ENCODE results near the gene NLGN1. TPM values are rescaled to one million over a fixed set of nuclear protein-coding genes. Genes with fewer than 3 reads are reported as not detected.

Gene NLGN1
- total and polyA plus RNA-seq, 2 of the 8 experiments (the other 6 are each of a cell fraction or from before 2014, with no cell fraction given), result 7.8 to 14.8 TPM

GRCh38 chr3:174233511-174233910 lies 836.0 kb downstream of the NLGN1 start:
- H4K5ac ChIP-seq (ENCODE audit: insufficient read length, low read depth, low read length), result no peak overlapping the region
- H2AFZ ChIP-seq (ENCODE audit: low read length), result no peak overlapping the region
- H3K23me2 ChIP-seq (ENCODE audit: low read depth, low read length), result no peaks in the 10 kb centered on the region
- no peak overlapping the region for H3K4me3 ChIP-seq (ENCODE audit: extremely low read depth in 1 of 4, insufficient read depth in 2 of 4, low read depth in 3 of 4, low read length in 4 of 4)
- no peaks in the 10 kb centered on the region; a peak in 1 of 8 replicates for H3K36me3 ChIP-seq (ENCODE audit: control insufficient read depth in 2 of 4, insufficient read depth in 4 of 4, low read length in 3 of 4)
- H3K23ac ChIP-seq (ENCODE audit: insufficient read length), result no peak overlapping the region
- no peak for DNase-seq (ENCODE audit: low read depth in 1 of 2, low spot score in 2 of 2)
- ChIA-PET POLR2A (ENCODE audit: partially characterized antibody) (interaction anchor here (1.0 kb wide), 1 partner anchor 13 kb away, joined by 5 read pairs; no protein-coding TSS in a partner anchor), CTCF (ENCODE audit: partially characterized antibody) (no interaction called here)
- WGBS, 2 experiments (ENCODE audit: extremely low coverage in 1 of 2, insufficient coverage in 1 of 2, insufficient read length in 1 of 2, insufficient replicate concordance in 2 of 2, low coverage in 1 of 2, low lambda C conversion rate in 2 of 2, missing lambda C conversion rate in 1 of 2), result 81% methylated on average over 2 of the region's 2 CpGs; no CpG with 5 or more reads in 1 of the 2 experiments
- peak overlapping the region; percentile 86 for H3K4ac ChIP-seq (replicated peaks; ENCODE audit: insufficient read length, low read depth, low read length)
- H4K20me1 ChIP-seq (replicated peaks in 1 of 2; ENCODE audit: control insufficient read depth in 1 of 2, insufficient read depth in 2 of 2, low read length in 2 of 2), result no peaks in the 10 kb centered on the region
- H2BK15ac ChIP-seq (ENCODE audit: low read length), result no peak overlapping the region
- H3K9ac ChIP-seq (replicated peaks in 1 of 4; ENCODE audit: extremely low read depth in 1 of 4, low read depth in 3 of 4, low read length in 3 of 4), result no peak overlapping the region
- H2BK120ac ChIP-seq (replicated peaks; ENCODE audit: low read depth, low read length), result peak overlapping the region; percentile 99
- no peaks in the 10 kb centered on the region for H3K27me3 ChIP-seq (replicated peaks in 1 of 4; ENCODE audit: control insufficient read depth in 3 of 4, extremely low read depth in 1 of 4, insufficient read depth in 3 of 4, low read length in 3 of 4)
- peak overlapping the region; percentile 96; the same call in 1 of the 2 replicates for H2BK20ac ChIP-seq (ENCODE audit: low read length)
- peak overlapping the region; percentile 100 for H4K91ac ChIP-seq (replicated peaks; ENCODE audit: insufficient read length, low read length)
- no peak overlapping the region for H3K4me2 ChIP-seq (ENCODE audit: insufficient read depth in 1 of 2, low read depth in 2 of 2, low read length in 2 of 2)
- no peak overlapping the region for H3K14ac ChIP-seq (ENCODE audit: insufficient read length)
- H3K79me2 ChIP-seq (ENCODE audit: control insufficient read depth in 1 of 2, insufficient read depth in 2 of 2, low read length in 2 of 2), result no peaks in the 10 kb centered on the region
- H2AK5ac ChIP-seq (ENCODE audit: low read depth, low read length), result no peak overlapping the region; the same call in 1 of the 2 replicates
- peak overlapping the region; percentile 53; the same call in 1 of the 2 replicates for H3K27ac ChIP-seq (ENCODE audit: low read depth, low read length)
- H3K56ac ChIP-seq (replicated peaks; ENCODE audit: insufficient read length, low read depth, low read length), result peak overlapping the region; percentile 87
- FAIRE-seq, result no peak
- no peak overlapping the region for H4K8ac ChIP-seq (ENCODE audit: extremely low read depth, insufficient read depth, low read length)
- H3K4me1 ChIP-seq (replicated peaks in 1 of 4; ENCODE audit: control insufficient read depth in 3 of 4, insufficient read depth in 4 of 4, low read length in 3 of 4), result peaks cover 7 to 23% (median 16%) of the 10 kb centered on the region in 4 experiments; a peak in 6 of 7 replicates
- no peak overlapping the region for H2BK12ac ChIP-seq (ENCODE audit: low read depth, low read length)
- peak overlapping the region; percentile 95; the same call in 1 of the 2 replicates for H2BK5ac ChIP-seq (ENCODE audit: low read depth, low read length)
- peaks cover 4 to 5% of the 10 kb centered on the region in 2 experiments; a peak in 3 of 4 replicates for H3K9me3 ChIP-seq (ENCODE audit: insufficient read depth in 2 of 2, low read depth in 1 of 2, low read length in 1 of 2)
- H3K18ac ChIP-seq (ENCODE audit: extremely low read depth, low read length), result peak overlapping the region; percentile 26; the same call in 1 of the 2 replicates
- no peaks in the 10 kb centered on the region for H3K79me1 ChIP-seq (ENCODE audit: low read depth, low read length)
- no peak for TF ChIP-seq EGR1 (IDR thresholded peaks at IDR 0.05; ENCODE audit: borderline replicate concordance, low read depth, low read length)
- TF ChIP-seq MAFK (IDR thresholded peaks at IDR 0.05; ENCODE audit: low read depth, low read length), result no peak
- no peak for TF ChIP-seq ATF2 (IDR thresholded peaks at IDR 0.05; ENCODE audit: low read length)
- no peak for TF ChIP-seq BRCA1 (IDR thresholded peaks at IDR 0.05; ENCODE audit: low read depth, low read length)
- no peak for TF ChIP-seq EZH2 (IDR thresholded peaks at IDR 0.05; ENCODE audit: low read depth, low read length, severe bottlenecking)
- no peak for TF ChIP-seq CBX5 (IDR thresholded peaks at IDR 0.05; ENCODE audit: low read depth, low read length)
- no peak for TF ChIP-seq TAF7 (optimal IDR thresholded peaks at IDR 0.05; ENCODE audit: borderline replicate concordance, low read depth, low read length)
- TF ChIP-seq ZNF274 (IDR thresholded peaks at IDR 0.05; ENCODE audit: borderline replicate concordance, extremely low read depth, low read length), result no peak
- no peak for TF ChIP-seq NANOG (IDR thresholded peaks at IDR 0.05; ENCODE audit: insufficient read depth, low read depth, low read length, poor library complexity, severe bottlenecking)
- TF ChIP-seq, protein P1, sequence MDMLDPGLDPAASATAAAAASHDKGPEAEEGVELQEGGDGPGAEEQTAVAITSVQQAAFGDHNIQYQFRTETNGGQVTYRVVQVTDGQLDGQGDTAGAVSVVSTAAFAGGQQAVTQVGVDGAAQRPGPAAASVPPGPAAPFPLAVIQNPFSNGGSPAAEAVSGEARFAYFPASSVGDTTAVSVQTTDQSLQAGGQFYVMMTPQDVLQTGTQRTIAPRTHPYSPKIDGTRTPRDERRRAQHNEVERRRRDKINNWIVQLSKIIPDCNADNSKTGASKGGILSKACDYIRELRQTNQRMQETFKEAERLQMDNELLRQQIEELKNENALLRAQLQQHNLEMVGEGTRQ (IDR thresholded peaks at IDR 0.05; ENCODE audit: low read length), result no peak
